GM18505 (cell line): ENCODE measurements around the gene NT5C2.
A peak's percentile ranks its signal among the peaks of the same experiment; 100 is the strongest.
"Not testable (repeated sequence)": the region's sequence is repeated elsewhere in the genome, so short reads cannot be mapped to it uniquely, and the experiment has no call there.

ENCODE experiments used
- ATAC-seq: cut with Tn5 transposase; IDR thresholded peaks from one replicate; pipeline ENCODE4 v1.9.1; 2021; ENCODE audit not compliant: unreplicated experiment
- POLR2A ChIP-seq: IDR thresholded peaks from 4 replicates; pipeline ENCODE4 v1.6.1; 2011; ENCODE audit warnings: borderline replicate concordance; ENCODE audit not compliant: insufficient read depth, insufficient read length; ENCODE audit errors: extremely low read depth

The NT5C2 gene

GRCh38 chr10:103188853-103189252 is 4.2 kb downstream of the NT5C2 start:
- no peak for TF ChIP-seq POLR2A
- ATAC-seq = no peak

- TF ChIP-seq POLR2A = no peak
- no peak for ATAC-seq
Measured at GRCh38 chr10:103186128-103186527, 6.9 kb downstream of the NT5C2 start.

DNA sequence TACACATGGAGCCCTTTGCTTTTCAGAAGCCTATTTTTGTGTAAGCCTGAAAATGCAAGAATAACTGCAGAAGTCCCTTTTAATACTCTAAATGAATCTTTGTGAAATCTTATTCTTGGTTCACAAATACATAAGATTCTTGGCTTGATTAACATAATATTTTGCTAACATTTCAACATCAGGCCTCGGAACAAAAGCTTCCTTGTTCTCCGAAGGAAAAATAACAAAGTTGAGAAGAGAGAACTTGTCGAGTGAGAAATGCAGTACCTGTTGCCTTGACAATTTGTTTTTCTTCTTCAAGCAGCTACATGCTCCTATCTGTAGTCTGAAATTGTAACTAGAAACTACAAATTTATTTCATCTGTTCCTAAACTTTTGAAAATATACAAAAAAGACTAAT is 8.5 kb downstream of the NT5C2 start:
- TF ChIP-seq POLR2A = no peak
- ATAC-seq = no peak

DNA sequence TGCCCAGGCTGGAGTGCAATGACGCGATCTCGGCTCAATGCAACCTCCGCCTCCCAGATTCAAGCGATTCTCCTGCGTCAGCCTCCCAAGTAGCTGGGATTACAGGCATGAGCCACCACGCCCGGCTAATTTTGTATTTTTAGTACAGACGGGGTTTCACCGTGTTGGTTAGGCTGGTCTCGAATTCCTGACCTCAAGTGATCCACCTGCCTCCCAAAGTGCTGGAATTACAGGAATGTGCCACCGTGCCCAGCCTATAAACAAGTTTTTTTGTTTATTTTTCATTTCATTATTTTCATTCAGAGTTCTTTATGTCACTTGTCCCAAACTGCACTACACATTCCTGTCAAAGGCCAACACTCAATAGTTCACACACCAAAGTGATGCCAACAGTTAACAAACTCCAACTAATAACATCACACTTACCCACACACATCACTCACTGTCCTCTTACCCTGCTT is 9.1 kb downstream of the NT5C2 start:
- not testable (repeated sequence) for ATAC-seq

- no peak for TF ChIP-seq POLR2A
- peak; percentile 71 for ATAC-seq
Measured at GRCh38 chr10:103181244-103181643, 11.8 kb downstream of the NT5C2 start.

DNA sequence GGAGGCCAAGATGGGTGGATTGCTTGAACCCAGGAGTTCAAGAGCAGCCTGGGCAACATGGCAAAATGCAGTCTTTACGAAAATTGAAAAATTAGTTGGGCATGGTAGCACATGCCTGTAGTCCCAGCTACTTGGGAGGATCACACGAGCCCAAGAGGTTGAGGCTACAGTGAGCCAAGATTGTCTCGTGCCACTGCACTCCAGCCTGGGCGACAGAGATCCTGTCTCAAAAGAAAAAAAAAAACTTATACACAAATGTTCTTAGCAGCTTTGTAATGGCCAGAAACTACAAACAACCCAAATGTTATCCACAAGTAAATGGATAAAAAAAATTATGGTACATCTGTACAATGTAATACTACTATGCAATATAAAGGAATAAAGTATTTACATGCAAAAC is 12.6 kb downstream of the NT5C2 start:
- TF ChIP-seq POLR2A = no peak
- no peak for ATAC-seq

GRCh38 chr10:103177123-103177522 is 15.9 kb downstream of the NT5C2 start:
- no peak for ATAC-seq
- no peak for TF ChIP-seq POLR2A

GRCh38 chr10:103175580-103176285 is 17.3 kb downstream of the NT5C2 start:
- no peak for ATAC-seq
- no peak for TF ChIP-seq POLR2A

- ATAC-seq = not testable (repeated sequence)
Measured at GRCh38 chr10:103174324-103174723, 18.7 kb downstream of the NT5C2 start.

GRCh38 chr10:103171278-103171677 is 21.8 kb downstream of the NT5C2 start:
- ATAC-seq = no peak
- TF ChIP-seq POLR2A = no peak

DNA sequence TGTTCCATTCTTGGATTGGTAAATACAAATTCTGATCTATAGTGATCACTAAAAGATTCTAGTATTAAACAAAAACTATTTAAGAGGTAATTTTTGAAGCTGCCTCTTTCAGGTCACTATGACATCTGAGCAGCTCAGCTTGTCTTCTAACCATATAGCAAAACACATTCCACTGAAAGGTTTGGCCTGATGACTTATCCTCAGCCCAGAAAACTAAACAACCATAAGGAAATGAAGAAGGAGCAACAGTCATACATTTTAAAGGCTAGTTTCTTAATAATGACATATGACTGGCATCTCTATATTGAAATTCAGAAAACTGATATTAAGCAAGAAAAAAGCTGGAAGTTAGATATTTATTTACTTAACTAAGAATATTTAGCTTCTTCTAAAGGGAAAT is 24.6 kb downstream of the NT5C2 start:
- no peak for ATAC-seq
- TF ChIP-seq POLR2A = no peak

DNA sequence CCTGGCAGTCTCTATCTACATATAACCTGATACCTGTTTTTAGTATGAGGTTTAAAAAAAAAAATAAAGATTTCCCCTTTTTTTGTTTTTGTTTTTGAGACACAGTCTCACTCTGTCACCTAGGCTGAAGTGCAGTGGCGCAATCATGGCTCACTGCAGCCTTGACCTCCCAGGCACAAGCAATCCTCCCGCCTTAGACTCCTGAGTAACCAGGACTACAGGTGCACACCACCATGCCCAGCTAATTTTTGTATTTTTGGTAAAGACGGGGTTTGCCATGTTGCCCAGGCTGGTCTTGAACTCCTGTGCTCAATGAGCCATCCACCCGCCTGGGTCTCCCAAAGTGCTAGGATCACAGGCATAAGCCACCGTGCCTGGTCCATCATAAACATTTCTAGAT is 25.5 kb downstream of the NT5C2 start:
- not testable (repeated sequence) for ATAC-seq

GRCh38 chr10:103166523-103166922 is 26.5 kb downstream of the NT5C2 start:
- TF ChIP-seq POLR2A = no peak

DNA sequence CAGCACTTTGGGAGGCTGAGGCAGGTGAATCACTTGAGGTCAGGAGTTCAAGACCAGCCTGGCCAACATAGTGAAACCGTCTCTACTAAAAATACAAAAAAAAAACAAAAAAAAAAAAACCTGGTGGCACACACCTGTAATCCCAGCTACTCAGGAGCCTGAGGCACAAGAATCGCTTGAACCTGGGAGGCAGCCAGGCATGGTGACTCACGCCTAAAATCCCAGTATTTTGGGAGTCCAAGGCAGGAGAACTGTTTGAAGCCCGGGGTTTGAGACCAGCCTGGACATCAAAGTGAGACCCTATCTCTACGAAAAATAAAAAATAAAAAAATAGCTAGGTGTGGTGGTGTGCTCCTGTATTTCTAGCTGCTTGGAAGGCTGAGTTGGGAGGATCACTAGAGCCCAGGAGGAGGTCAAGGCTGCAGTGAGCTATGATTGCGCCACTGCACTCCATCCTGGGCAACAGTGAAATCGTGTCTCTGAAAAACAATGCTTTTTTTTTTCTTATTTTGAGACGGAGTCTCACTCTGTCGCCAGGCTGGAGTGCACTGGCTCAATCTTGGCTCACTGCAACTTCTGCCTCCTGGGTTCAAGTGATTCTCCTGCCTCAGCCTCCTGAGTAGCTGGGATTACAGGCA is 29.2 kb downstream of the NT5C2 start:
- ATAC-seq = not testable (repeated sequence)

More at GRCh38 chr10:103166523-103166922, 26.5 kb downstream of the NT5C2 start:
- ATAC-seq = no peak

- TF ChIP-seq POLR2A = no peak
- no peak for ATAC-seq
Measured at GRCh38 chr10:103157246-103157645, 35.8 kb downstream of the NT5C2 start.

DNA sequence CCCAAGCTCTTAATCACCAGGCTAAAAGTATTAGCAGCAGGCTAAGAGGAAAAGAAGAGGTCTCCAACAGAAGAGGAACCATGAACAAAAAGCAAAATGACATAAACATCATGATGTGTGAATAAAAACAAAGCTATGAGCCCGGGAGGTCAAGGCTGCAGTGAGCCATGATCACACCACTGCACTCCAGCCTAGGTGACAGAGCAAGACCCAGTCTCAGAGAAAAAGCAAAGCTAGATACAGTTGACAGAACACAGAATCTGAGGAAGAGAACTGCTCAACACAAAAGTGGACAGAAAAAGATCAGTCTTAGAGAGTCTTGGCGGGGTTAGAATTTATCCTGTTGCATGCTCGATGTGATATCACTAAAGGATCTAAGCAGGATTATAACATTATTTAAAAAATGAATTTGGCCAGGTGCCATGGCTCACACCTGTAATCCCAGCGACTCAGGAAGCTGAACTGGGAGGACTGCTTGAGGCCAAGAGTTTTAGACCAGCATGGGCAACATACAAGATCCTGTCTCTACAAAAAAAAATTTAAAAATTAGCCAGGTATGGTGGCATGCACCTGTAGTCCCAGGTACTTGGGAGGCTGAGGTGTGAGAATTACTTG is 37.5 kb downstream of the NT5C2 start:
- TF ChIP-seq POLR2A = no peak
- ATAC-seq = no peak
